Measurements from ENCODE around the gene EYS.

The EYS gene

GRCh38 chr6:64831680-64832079 lies 875.3 kb downstream of the EYS start:
- DNase-seq (ENCODE audit: low read depth) = peak; percentile 14

GRCh38 chr6:64817525-64817924 lies 889.5 kb downstream of the EYS start:
- no peak for DNase-seq (ENCODE audit: low read depth)

- DNase-seq (ENCODE audit: low read depth) = no peak
These were observed 891.3 kb downstream of the EYS start for GRCh38 chr6:64815718-64816117.

GRCh38 chr6:64812138-64812537 lies 894.9 kb downstream of the EYS start:
- no peak for DNase-seq (ENCODE audit: low read depth)

- DNase-seq (ENCODE audit: low read depth) = no peak
These were observed 895.9 kb downstream of the EYS start for GRCh38 chr6:64811119-64811518.

- DNase-seq (ENCODE audit: low read depth) = no peak
These were observed 899.2 kb downstream of the EYS start for GRCh38 chr6:64807785-64808184.

- no peak for DNase-seq (ENCODE audit: low read depth)
These were observed 903.4 kb downstream of the EYS start for GRCh38 chr6:64803470-64804166.

- DNase-seq (ENCODE audit: low read depth) = no peak
These were observed 914.5 kb downstream of the EYS start for GRCh38 chr6:64792534-64792933.

- DNase-seq (ENCODE audit: low read depth) = no peak
These were observed 917.5 kb downstream of the EYS start for GRCh38 chr6:64789476-64789875.

GRCh38 chr6:64786736-64787135 lies 920.3 kb downstream of the EYS start:
- no peak for DNase-seq (ENCODE audit: low read depth)

GRCh38 chr6:64782877-64783276 lies 924.1 kb downstream of the EYS start:
- no peak for DNase-seq (ENCODE audit: low read depth)

- DNase-seq (ENCODE audit: low read depth) = no peak
These were observed 928.9 kb downstream of the EYS start for GRCh38 chr6:64777941-64778785.

GRCh38 chr6:64776359-64776758 lies 930.7 kb downstream of the EYS start:
- no peak for DNase-seq (ENCODE audit: low read depth)

- DNase-seq (ENCODE audit: low read depth) = no peak
These were observed 932.1 kb downstream of the EYS start for GRCh38 chr6:64774881-64775280.

GRCh38 chr6:64750910-64751309 lies 956.1 kb downstream of the EYS start:
- DNase-seq (ENCODE audit: low read depth) = no peak

GRCh38 chr6:64737418-64737817 lies 969.6 kb downstream of the EYS start:
- peak; percentile 42 for DNase-seq (ENCODE audit: low read depth)

GRCh38 chr6:64736421-64736950 lies 970.5 kb downstream of the EYS start:
- DNase-seq (ENCODE audit: low read depth) = no peak

- DNase-seq (ENCODE audit: low read depth) = no peak
These were observed 973.6 kb downstream of the EYS start for GRCh38 chr6:64733433-64733832.

- DNase-seq (ENCODE audit: low read depth) = no peak
These were observed 974.1 kb downstream of the EYS start for GRCh38 chr6:64732888-64733287.

- DNase-seq (ENCODE audit: low read depth) = no peak
These were observed 977.5 kb downstream of the EYS start for GRCh38 chr6:64729522-64729921.

GRCh38 chr6:64727075-64727474 lies 980.0 kb downstream of the EYS start:
- DNase-seq (ENCODE audit: low read depth) = no peak

GRCh38 chr6:64724091-64724490 lies 982.9 kb downstream of the EYS start:
- no peak for DNase-seq (ENCODE audit: low read depth)

- DNase-seq (ENCODE audit: low read depth) = no peak
These were observed 983.5 kb downstream of the EYS start for GRCh38 chr6:64723327-64724058.
